B cell (primary cell): ENCODE results near the gene RAD51D.

Experiments
- EZH2 ChIP-seq: IDR thresholded peaks from 2 replicates; pipeline ENCODE4 v1.6.1; 2012; ENCODE audit warnings: borderline replicate concordance, low read depth, mild to moderate bottlenecking, moderate library complexity, low read length; ENCODE audit not compliant: insufficient read depth, poor library complexity, severe bottlenecking
- TF ChIP-seq, protein P1 (sequence below): fragments of 200-600 bp; IDR thresholded peaks from one replicate; pipeline ENCODE4 v1.8.0; 2022; ENCODE audit warnings: antibody characterized with exemption, mild to moderate bottlenecking

DNA sequence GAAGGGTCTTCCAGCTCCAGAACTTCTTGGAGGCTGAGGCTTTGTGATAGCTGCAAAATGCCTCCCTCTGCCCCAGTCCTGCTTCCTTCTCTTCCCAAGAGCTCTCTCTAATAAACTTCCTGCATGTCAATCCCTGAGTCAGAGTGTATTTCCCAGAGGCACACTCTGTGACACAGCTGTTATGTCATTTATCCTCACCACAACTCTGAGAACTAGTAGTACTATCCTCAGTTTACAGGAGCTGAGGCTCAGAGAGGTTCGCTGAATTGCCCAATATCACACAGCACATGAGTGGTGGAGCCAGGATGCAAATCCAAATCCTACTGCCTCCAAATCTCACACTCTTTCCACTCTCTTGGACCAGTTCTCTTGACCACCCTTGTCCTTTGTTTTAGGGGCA lies 48.0 kb upstream of the RAD51D start:
- TF ChIP-seq, protein P1, sequence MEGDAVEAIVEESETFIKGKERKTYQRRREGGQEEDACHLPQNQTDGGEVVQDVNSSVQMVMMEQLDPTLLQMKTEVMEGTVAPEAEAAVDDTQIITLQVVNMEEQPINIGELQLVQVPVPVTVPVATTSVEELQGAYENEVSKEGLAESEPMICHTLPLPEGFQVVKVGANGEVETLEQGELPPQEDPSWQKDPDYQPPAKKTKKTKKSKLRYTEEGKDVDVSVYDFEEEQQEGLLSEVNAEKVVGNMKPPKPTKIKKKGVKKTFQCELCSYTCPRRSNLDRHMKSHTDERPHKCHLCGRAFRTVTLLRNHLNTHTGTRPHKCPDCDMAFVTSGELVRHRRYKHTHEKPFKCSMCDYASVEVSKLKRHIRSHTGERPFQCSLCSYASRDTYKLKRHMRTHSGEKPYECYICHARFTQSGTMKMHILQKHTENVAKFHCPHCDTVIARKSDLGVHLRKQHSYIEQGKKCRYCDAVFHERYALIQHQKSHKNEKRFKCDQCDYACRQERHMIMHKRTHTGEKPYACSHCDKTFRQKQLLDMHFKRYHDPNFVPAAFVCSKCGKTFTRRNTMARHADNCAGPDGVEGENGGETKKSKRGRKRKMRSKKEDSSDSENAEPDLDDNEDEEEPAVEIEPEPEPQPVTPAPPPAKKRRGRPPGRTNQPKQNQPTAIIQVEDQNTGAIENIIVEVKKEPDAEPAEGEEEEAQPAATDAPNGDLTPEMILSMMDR, result no peak
- no peak for TF ChIP-seq EZH2
